Measurements from ENCODE around the gene HAGH. TPM values are rescaled to one million over a fixed set of nuclear protein-coding genes. Genes with fewer than 3 reads are reported as not detected.

The HAGH gene
- total and polyA plus RNA-seq, 9 of the 15 experiments (the other 6 are each of a cell fraction or from before 2014, with no cell fraction given) = 0.46 to 35.1 (median 16.8) TPM

DNA sequence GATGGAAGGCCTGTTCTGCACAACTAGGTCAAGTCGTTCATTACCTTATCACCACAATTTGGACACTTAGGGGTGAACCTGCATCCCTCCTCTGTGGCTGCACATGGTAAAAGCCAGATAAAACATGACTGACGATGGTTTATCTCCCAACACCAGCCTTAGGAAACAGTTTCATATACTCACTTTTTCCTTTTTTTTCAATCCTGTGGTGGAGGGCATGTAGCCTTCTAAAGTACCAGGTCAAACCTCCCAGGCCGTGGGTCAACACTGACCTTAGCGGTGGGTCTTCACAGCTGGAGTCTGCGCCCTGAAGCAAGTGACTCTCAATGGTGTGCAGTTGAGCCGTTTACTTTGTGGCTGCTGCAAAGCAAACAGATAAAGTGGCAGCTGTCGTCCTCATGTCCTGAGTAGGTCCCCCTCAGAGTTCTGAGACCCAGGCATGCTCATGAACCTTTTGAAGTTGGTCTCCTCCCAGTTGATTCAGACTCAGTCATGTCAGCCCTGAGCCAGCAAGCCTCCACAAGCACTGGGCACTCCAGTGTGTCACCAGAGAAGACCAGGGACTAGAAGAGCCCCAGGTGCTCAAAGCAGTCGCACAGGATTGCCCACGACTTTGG lies 6.3 kb upstream of the HAGH start (continued):
- TF ChIP-seq, protein P1, sequence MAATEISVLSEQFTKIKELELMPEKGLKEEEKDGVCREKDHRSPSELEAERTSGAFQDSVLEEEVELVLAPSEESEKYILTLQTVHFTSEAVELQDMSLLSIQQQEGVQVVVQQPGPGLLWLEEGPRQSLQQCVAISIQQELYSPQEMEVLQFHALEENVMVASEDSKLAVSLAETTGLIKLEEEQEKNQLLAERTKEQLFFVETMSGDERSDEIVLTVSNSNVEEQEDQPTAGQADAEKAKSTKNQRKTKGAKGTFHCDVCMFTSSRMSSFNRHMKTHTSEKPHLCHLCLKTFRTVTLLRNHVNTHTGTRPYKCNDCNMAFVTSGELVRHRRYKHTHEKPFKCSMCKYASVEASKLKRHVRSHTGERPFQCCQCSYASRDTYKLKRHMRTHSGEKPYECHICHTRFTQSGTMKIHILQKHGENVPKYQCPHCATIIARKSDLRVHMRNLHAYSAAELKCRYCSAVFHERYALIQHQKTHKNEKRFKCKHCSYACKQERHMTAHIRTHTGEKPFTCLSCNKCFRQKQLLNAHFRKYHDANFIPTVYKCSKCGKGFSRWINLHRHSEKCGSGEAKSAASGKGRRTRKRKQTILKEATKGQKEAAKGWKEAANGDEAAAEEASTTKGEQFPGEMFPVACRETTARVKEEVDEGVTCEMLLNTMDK (IDR thresholded peaks at IDR 0.05; ENCODE audit: borderline replicate concordance, insufficient read depth, low read depth, low read length, poor library complexity, severe bottlenecking) = no peak
- no peak for TF ChIP-seq HNRNPUL1 (IDR thresholded peaks at IDR 0.05; ENCODE audit: low read length)
- TF ChIP-seq, protein P2, sequence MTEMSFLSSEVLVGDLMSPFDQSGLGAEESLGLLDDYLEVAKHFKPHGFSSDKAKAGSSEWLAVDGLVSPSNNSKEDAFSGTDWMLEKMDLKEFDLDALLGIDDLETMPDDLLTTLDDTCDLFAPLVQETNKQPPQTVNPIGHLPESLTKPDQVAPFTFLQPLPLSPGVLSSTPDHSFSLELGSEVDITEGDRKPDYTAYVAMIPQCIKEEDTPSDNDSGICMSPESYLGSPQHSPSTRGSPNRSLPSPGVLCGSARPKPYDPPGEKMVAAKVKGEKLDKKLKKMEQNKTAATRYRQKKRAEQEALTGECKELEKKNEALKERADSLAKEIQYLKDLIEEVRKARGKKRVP (CRISPR knock-in tag; IDR thresholded peaks at IDR 0.05) = peak; percentile 44; the same call in 1 of the 2 replicates
- TF ChIP-seq, protein P3, sequence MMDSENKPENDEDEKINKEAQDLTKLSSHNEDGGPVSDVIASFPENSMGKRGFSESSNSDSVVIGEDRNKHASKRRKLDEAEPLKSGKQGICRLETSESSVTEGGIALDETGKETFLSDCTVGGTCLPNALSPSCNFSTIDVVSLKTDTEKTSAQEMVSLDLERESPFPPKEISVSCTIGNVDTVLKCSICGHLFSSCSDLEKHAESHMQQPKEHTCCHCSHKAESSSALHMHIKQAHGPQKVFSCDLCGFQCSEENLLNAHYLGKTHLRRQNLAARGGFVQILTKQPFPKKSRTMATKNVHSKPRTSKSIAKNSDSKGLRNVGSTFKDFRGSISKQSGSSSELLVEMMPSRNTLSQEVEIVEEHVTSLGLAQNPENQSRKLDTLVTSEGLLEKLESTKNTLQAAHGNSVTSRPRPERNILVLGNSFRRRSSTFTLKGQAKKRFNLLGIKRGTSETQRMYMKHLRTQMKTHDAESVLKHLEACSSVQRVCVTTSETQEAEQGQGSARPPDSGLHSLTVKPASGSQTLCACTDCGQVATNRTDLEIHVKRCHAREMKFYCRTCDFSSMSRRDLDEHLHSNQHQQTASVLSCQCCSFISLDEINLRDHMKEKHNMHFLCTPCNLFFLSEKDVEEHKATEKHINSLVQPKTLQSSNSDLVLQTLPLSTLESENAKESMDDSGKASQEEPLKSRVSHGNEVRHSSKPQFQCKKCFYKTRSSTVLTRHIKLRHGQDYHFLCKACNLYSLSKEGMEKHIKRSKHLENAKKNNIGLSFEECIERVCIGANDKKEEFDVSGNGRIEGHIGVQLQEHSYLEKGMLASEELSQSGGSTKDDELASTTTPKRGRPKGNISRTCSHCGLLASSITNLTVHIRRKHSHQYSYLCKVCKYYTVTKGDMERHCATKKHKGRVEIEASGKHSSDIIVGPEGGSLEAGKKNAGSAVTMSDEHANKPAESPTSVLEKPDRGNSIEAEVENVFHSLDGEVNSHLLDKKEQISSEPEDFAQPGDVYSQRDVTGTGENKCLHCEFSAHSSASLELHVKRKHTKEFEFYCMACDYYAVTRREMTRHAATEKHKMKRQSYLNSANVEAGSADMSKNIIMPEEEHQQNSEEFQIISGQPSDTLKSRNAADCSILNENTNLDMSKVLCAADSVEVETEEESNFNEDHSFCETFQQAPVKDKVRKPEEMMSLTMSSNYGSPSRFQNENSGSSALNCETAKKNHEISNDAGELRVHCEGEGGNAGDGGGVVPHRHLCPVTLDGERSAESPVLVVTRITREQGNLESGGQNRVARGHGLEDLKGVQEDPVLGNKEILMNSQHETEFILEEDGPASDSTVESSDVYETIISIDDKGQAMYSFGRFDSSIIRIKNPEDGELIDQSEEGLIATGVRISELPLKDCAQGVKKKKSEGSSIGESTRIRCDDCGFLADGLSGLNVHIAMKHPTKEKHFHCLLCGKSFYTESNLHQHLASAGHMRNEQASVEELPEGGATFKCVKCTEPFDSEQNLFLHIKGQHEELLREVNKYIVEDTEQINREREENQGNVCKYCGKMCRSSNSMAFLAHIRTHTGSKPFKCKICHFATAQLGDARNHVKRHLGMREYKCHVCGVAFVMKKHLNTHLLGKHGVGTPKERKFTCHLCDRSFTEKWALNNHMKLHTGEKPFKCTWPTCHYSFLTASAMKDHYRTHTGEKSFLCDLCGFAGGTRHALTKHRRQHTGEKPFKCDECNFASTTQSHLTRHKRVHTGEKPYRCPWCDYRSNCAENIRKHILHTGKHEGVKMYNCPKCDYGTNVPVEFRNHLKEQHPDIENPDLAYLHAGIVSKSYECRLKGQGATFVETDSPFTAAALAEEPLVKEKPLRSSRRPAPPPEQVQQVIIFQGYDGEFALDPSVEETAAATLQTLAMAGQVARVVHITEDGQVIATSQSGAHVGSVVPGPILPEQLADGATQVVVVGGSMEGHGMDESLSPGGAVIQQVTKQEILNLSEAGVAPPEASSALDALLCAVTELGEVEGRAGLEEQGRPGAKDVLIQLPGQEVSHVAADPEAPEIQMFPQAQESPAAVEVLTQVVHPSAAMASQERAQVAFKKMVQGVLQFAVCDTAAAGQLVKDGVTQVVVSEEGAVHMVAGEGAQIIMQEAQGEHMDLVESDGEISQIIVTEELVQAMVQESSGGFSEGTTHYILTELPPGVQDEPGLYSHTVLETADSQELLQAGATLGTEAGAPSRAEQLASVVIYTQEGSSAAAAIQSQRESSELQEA (IDR thresholded peaks at IDR 0.05; ENCODE audit: low read depth) = no peak
- TF ChIP-seq, protein P4, sequence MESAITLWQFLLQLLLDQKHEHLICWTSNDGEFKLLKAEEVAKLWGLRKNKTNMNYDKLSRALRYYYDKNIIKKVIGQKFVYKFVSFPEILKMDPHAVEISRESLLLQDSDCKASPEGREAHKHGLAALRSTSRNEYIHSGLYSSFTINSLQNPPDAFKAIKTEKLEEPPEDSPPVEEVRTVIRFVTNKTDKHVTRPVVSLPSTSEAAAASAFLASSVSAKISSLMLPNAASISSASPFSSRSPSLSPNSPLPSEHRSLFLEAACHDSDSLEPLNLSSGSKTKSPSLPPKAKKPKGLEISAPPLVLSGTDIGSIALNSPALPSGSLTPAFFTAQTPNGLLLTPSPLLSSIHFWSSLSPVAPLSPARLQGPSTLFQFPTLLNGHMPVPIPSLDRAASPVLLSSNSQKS (CRISPR knock-in tag; IDR thresholded peaks at IDR 0.05) = no peak
- TF ChIP-seq MCM7 (IDR thresholded peaks at IDR 0.05) = no peak
- no peak for TF ChIP-seq FOS (IDR thresholded peaks at IDR 0.05; ENCODE audit: extremely low read depth, insufficient read length)
- TF ChIP-seq TAF7 (tag; IDR thresholded peaks at IDR 0.05) = no peak
- TF ChIP-seq, protein P5, sequence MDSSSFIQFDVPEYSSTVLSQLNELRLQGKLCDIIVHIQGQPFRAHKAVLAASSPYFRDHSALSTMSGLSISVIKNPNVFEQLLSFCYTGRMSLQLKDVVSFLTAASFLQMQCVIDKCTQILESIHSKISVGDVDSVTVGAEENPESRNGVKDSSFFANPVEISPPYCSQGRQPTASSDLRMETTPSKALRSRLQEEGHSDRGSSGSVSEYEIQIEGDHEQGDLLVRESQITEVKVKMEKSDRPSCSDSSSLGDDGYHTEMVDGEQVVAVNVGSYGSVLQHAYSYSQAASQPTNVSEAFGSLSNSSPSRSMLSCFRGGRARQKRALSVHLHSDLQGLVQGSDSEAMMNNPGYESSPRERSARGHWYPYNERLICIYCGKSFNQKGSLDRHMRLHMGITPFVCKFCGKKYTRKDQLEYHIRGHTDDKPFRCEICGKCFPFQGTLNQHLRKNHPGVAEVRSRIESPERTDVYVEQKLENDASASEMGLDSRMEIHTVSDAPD (CRISPR knock-in tag; IDR thresholded peaks at IDR 0.05) = no peak
- TF ChIP-seq ATF7 (IDR thresholded peaks at IDR 0.05) = peak; percentile 64
- no peak for TF ChIP-seq ZC3H4 (CRISPR knock-in tag; IDR thresholded peaks at IDR 0.05; ENCODE audit: borderline replicate concordance)
- peak in 1 of 2 experiments; percentile 20; a peak in 1 of 4 replicates for TF ChIP-seq RAD21 (CRISPR knock-in tag; conservative IDR thresholded peaks at IDR 0.05 in 1 of 2, IDR thresholded peaks at IDR 0.05 in 1 of 2)
- no peak for TF ChIP-seq KAT7 (CRISPR knock-in tag; IDR thresholded peaks at IDR 0.05; ENCODE audit: borderline replicate concordance)
- TF ChIP-seq SUPT5H (IDR thresholded peaks at IDR 0.05) = no peak

All from K562 (cell line).